HG02852 (cell line): Measurements from ENCODE around the gene RAB10.

Experiments
- ATAC-seq: cut with Tn5 transposase; IDR thresholded peaks from one replicate; pipeline ENCODE4 v1.9.1; 2021; ENCODE audit warnings: mild to moderate bottlenecking, moderate library complexity; ENCODE audit not compliant: unreplicated experiment

RAB10 gene

DNA sequence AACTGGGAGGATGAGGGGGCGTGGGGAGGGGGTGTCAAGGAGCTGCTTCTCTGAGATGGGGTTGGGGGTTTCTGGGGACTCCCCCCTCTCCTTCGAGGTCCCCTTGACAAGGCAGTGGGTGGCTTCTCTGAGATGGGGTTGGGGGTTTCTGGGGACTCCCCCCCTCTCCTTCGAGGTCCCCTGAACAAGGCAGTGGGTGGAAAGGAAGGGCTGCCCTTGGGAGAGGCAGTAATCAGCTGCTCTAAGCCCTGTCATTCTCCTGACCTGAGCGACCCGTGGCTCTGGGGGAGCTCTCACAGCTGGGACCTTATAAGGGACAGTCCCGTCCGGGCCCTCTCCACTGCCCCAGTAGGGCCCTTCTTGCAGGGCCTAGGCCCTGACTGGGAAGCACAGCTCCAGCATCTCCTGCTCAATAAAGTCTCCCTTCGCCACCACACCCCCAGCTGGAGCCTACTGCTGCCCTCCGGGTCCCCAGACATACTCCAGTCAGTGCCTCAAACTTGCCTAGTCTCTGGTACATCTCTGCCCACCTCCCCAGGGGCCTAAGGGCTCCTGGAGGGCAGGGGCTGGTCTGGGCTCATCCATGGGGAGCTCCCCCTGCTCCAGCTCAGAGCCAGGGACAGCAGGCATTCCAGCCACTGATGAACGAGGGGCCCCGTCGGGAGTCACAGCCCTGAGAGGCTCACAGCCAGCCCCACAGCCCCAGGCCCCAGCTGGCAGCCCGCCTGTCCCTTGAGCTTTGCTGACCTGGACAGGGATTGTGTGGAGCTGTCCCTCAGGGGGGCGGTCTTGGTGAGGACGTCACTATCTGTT lies 141.8 kb downstream of the RAB10 start:
- ATAC-seq = no peak

DNA sequence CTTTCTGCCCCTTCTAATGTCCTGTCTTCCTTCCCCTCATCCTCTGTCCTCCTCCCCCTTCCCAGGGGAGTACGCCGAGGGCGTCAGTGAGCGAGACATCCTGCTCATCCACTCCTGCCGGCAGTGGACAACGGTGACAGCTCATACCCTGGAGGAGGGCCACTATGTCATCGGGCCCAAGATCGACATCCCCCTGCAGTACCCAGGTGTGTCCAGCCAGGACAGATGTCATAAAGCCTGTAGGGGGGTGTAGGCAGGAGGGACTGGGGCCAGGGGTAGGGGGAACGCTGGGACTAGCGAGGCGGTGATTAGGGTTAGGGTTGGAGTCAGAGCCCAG lies 142.4 kb downstream of the RAB10 start:
- ATAC-seq = no peak

DNA sequence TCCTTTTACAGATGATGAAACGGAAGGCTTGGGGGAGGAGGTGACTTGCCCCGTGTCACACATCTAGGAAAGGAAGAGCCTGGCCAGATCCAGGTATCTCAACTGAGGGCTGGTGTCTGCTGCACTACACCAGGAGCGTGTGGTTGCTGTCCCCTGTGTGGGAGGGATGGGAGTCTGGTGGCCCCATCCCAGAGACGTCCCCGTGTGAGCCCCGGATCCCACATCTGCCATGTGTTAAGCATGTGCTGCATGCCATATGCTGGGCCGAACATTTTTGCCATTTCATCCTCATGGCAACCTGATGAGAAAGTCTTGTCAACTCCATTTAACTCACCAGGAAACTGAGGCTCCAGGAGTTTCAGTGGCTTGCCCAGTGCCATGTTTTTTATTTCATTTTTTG lies 143.2 kb downstream of the RAB10 start:
- no peak for ATAC-seq

DNA sequence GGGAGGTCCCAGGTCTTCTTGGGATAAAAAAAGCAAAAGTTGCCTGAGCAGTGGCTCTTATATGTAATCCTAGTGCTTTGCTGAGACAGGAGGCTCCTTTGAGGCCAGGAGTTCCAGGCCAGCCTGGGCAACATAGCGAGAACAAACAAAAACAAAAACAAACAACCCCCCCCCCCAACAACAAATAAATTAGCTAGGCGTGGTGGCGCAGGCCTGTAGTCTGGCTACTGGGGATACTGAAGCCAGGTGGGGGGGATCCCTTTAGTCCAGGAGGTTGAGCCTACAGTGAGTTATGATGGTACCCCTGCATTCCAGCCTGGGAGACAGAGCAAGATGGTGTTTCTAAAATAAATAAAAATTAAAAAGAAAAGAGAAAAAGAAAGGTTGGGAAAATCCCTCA lies 144.4 kb downstream of the RAB10 start:
- ATAC-seq = no peak

DNA sequence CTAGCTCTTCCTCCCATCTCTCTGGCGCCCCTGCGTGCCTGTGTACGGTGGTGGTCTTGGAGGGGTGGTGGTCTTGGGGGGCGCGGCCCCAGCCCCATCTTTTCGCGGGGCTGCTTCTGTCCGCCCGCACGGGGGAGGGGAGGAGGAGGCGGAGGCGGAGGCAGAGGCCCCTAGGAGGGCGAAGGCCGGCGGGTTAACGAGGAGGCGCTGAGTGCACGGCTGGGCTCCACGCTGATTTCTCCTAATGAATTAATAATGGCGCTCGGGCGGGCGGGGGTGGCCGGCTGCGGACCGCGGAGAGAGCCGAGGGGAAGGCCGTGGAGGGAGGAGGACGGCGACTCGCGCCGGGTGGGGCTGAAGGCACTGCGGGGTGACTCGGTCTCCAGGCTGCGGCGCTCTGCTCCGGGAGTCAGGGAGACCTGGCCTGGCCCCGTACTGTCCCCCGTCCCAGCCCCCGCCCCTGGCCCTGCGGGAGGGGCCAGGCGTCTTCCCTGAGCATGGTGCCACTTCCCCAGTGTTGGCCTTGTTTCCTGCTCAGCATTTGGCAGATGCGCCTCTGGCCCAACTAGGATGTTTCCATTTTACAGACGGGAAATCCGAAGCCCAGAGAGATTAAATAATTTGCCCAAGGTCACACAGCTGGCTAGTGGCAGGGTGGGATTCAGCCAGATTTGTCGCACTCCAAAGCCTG lies 145.0 kb downstream of the RAB10 start:
- ATAC-seq = no peak

DNA sequence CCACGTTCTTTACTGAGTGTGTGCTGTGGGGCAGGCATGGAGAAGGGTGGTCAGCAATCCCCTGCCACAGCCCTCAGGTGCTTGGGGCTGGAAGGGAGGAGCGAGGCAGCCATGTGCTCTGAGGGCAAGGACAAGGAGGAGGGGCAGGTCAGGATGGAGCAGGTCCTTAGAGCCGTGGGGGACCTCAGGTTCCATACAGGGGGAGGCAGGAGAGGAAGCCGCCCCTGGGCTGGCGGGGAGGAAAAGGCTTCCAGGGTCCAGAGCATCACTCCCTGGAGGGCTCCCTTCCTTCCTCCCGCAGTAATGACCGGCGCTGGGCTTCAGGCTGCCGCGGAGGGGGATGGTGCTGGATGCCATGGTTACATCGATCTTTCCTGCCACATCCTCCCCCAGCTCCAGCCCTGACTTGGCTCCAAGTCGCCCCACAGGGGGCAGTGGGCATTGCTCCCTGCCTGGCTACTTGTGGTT lies 145.6 kb downstream of the RAB10 start:
- ATAC-seq = no peak

DNA sequence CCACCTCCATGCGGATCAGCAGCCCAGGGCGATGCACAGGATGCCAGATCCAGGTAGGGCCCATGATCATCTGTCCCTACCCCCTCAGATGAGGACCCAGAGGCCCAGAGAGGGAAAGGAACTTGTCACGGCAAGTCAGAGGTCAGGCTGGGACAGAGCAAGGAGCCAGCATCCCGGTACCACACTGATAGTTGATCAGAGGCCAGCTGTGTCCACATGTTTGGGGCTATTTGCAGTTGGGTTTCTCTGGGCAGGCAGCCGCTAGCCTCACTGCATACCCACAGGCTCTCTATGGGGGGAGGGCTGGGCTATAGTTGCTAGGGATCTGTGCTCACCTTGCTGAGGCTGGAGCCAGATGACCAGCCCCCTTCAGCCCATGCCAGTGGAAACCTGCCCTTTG lies 148.6 kb downstream of the RAB10 start:
- no peak for ATAC-seq

DNA sequence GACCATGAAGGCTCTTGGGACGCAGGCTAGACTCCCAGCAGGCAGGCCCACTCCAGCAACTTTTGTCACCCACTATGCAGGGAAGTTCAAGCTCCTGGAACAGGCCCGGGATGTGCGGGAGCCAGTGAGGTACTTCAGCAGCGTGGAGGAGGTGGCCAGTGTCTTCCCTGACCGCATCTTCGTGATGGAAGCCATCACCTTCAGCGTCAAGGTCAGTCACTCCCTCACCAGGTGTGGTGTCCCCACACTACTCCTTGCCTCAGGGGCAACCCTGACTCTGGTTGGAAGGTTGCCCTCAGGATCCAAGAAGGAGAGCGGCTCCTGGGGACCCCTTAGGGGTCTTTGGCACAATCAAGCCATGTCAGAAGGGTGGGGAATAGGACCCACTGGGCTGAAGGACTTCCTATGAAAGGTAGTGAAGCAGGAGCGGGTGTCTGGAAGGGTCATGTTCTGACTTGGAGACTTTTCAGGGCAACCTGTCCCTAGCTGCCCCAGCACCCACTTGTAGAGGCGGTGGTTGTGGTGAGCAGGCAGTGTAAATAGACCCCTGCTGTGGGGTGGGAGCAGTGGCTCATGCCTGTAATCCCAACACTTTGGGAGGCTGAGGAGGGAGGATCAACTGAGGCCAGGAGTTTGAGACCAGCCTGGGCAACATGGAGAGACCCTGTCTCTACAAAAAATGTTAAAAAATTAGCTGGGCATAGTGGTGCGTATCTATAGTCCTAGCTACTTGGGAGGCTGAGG lies 149.2 kb downstream of the RAB10 start:
- no peak for ATAC-seq

DNA sequence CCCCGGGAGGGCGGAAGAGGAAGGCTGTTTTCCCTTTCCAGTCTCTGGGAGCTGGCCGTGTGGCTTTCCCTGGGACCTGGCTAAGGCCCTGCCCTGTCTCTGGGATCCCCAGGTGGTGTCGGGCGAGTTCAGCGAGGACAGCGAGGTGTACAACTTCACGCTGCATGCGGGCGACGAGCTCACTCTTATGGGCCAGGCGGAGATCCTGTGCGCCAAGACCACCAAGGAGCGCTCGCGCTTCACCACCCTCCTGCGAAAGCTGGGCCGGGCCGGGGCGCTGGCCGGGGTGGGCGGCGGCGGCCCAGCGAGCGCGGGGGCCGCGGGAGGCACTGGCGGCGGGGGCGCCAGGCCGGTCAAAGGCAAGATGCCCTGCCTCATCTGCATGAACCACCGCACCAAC lies 150.2 kb downstream of the RAB10 start:
- no peak for ATAC-seq

DNA sequence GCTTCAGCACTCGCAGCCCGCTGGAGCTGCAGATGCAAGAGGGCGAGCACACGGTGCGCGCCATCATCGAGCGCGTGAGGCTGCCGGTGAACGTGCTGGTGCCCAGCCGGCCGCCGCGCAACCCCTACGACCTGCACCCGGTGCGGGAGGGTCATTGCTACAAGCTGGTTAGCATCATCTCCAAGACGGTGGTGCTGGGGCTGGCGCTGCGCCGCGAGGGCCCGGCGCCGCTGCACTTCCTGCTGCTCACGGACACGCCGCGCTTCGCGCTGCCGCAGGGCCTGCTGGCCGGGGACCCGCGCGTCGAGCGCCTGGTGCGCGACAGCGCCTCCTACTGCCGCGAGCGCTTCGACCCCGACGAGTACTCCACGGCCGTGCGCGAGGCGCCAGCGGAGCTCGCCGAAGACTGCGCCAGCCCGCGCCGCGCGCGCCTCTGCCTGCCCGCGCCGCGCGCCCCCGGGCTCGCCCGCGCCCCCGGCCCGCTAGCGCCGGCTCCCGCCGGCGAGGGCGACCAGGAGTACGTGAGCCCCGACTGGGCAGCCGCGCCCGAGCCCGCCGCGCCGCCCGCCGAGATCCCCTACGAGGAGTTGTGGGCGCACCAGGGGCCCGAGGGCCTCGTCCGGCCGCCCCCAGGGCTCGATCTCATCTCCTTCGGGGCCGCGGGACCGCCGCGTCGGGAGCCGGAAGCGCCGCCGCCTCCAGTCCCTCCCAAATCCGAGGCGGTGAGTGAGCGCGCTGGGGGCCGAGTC lies 150.8 kb downstream of the RAB10 start:
- peak; percentile 82 for ATAC-seq

DNA sequence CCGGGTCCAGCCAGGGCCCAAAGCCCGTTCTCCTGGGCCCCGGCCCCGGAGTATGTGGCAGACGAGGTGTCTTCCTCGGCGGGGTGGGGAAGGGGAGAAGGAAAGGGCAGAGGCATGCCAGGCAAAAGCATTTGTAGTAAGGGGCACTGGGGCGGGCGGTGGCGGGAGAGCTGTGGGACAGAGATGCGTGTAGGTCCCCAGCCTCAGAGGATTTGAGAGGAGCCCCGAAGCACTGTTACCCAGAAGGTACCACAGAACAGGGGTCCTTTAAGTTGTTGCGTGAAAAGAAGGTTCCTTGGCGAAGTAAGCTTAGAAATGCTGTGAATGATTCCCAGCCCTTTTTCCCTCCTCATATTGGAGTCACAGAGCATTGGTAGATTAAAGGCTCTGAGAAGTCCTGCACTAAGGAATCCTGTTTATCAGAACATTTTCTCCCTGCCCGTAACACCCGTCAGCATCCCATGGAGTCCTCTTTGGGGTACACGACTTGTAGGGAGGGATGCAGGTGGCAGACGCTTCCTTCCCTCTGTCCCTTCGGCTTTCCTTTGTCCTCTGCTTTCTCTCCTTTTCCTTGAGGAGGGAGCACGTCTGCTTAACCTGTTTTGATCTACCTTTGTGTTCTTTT lies 151.5 kb downstream of the RAB10 start:
- no peak for ATAC-seq

DNA sequence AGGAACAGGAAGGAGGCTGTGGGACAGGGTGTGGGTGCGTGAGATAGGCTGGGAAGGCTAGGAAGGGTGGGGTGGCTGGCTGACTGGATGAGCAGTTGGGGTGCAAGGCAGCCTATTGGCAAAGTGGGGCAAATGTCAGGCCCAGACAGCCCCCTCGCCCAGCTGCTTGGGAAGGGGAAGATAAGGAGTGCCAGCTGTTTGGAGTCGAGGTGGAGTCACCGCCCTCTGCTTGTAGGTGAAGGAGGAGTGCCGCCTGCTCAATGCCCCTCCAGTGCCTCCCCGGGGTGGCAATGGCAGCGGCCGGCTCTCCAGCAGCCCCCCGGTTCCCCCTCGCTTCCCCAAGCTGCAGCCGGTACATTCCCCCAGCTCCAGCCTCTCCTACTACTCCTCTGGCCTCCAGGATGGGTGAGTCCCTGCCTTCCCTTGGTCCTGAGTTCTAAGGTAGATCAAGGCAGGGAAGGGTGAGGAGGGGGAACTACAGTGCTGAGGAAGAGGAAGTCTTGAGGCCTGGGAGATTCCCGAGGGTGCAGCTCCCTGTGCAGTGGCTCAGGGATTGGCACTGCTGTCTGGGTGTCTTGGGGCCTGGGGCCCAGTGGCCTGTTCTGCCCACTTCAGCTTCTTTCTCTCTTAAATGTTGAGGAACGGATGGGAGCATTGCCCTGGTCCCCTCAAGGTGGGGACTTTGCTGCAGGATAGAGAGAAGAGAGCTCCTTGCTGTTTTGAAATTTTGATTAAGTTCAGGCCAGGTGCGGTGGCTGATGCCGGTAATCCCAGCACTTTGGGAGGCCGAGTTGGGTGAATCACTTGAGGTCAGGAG lies 152.3 kb downstream of the RAB10 start:
- ATAC-seq = no peak
